Activated effector memory CD4-positive, alpha-beta T cell treated with anti-CD3 and anti-CD28 coated beads, Interleukin-2, amount 50 U/mL, for 16 hours (primary cell): ENCODE data around the gene POTEC.
"Not testable (repeated sequence)": the region's sequence is repeated elsewhere in the genome, so short reads cannot be mapped to it uniquely, and the experiment has no call there.

ENCODE experiments used
- DNase-seq: peaks from one replicate; pipeline ENCODE4 v3.0.0-alpha.2; 2020

The POTEC gene

DNA sequence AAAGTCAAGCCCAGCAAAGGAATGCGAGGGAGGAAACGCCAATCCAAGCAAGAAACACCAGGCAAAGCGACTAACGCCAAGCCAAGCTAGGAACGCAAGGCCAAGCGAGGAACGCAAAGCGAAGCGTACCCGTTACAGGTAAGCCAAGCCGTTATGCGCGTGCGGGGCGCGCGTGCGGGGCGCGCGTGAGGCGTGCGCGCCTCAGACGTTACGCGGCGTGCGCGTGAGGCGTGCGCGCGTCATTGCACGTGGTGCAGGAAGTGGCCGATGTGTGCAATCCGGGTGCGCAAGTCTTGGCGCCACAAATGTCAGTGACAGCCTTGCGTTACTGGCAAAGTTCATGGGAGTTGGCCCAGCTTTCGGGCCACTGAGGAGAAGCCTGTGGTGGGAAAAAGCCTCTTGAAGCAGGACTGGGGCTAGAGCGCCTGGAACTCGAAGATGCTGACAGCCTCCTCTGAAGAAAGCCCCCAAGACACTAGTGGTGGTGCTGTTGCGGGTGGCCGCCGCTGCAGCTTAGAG, at the start of gene POTEC:
Gene POTEC, minus strand, starts transcription at position 155 of the 519 bp plus-strand sequence. CDS start 454 bp downstream, outside the sequence.
- not testable (repeated sequence) for DNase-seq

DNA sequence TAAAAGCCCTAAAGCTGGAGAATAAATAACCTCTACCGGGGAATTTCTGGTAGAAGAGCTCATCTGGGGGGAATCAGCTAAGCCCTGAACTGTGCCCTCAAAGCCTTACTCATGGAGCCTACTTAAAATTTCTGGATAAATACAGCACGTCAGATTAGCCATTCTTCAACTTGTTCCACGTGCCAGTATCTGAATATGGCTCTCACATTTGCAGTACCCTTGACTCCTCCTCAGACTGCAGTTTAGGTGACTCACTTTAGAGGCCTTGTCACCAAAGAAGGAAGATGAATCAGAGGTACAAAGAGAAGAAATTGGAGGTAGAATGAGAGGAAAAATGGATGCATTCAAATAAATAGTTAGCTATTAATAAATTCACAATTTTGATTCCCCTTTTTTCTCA, 34.6 kb upstream of the POTEC start:
- DNase-seq: no peak

DNA sequence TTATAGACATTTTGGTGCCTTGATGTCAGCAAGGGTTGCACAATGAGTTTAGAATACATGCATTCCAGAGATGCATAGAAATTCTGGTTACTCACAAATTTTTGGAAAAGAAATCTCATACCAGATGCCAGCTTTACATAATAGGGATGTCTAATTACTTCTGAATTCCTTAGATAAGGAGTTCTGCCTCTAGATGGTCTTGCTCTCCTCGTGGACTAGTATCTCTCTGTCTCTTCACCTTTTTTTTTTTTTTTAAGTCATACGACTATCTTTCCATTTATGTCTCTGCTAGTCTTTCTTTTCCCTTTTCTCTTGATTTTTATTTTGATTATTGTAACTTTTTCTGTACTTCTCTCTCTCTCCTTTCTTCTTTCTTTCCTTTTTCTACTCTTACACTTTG, 16.1 kb upstream of the POTEC start:
- DNase-seq: not testable (repeated sequence)

DNA sequence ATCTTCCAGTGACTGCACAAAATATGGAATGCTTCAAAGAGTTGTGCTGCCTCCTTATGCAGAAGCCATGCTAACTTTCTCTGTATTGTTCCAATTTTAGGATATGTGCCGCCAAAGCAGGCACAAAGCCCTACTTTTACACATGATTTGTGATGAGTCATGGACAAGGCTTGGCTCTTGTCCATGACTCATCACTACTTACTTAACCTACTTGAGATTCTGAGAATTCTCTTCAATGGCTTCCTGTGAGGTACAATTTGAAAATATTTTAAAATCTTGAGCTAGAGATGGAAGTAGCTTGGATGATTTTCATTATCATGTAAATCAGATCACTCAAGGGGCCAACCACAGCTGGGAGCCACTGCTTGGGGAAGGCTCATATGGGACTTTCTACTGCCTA, 11.7 kb downstream of the POTEC start:
- DNase-seq: not testable (repeated sequence)

DNA sequence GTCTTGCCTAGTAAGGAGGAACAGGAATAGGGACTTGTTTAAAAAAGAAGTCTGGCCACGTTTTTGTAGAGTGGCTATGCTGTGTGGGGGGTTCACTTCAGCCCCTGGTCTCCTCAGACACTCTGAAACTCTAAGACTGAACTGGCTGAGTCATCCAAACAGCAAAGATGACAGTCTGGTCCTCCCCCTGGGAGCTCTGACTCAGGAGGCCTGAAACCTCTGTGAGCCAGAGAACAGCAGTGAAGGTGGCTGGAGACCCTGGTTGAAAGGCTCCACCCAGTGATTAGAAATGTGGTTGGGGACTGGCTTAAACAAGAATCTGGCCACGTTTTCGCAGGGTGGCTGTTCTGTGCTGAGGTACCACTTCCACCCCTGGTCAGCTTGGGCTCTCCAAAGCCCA, 32.7 kb downstream of the POTEC start:
- DNase-seq: not testable (repeated sequence)

DNA sequence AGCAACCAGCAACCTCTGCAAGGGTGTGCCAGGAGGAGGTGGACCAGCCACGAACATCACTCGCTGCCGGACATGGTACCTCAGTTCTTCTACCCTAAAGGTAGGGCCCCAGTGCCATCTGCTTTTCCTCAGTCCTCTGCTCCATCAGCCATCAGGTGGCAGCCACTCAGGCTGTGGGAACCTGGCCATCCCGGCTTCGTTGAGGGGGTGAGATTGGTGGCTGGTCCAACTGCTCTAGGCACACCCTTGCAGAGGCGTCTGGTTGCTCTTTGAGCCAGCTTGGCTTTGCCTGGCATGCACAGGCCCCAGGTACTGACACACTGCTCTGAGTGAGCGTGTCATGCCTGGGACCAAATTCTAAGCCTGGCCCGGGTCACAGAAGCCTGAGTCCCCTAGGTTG, 39.7 kb downstream of the POTEC start:
- not testable (repeated sequence) for DNase-seq

DNA sequence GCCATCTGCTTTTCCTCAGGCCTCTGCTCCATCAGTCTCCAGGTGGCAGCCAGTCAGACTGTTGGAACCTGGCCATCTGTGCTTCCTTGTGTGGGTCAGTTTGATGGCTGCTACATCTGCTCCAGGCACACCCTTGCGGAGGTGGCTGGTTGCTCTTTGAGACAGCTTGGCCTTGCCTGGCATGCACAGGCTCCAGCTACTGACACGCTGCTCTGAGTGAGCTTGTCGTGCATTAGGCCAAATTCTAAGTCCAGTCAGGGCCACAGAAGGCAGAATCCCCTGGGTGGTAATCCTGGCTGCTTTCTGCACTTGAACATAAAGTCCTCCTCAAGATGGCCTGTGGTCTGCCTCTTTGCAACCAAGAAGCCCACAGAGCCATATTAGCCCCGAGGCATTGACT, 41.5 kb downstream of the POTEC start:
- DNase-seq: not testable (repeated sequence)

DNA sequence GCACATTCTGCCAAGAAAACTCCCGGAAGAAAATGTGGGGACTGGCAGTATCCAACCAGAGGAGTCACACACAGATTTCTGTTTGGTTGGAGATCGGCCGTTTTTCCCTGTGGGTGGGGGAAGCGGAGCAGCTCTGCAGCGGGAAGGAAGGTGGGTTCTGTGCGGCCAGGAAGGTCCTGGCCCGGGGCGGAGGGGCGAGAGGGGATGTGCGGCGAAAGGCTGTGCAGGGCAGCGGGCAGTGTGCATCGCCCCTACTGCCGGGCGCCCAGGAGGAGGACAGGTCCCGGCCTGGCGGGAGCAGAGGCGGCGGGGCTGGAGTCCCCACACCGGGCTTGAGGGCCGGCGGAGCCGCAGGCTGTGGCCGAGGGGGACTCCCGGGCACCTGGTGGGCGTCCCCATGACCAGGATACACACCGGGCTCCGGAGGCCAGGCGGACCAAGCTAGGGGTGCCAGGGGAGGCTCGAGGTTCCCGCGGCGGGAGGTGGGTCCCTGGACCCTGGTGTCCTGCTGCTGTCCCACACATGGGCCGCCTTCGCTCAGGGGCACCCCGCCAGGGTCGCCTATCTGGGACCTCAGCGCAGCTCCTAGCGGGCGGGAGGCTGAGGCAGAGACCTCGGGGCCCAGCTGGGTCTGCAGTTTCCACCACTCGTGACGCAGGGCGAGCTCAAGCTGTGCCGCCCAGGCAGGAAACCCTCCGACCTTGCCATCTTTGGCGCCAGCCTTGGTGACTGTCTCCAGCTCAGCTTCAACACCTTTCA, 54.0 kb downstream of the POTEC start:
- not testable (repeated sequence) for DNase-seq

DNA sequence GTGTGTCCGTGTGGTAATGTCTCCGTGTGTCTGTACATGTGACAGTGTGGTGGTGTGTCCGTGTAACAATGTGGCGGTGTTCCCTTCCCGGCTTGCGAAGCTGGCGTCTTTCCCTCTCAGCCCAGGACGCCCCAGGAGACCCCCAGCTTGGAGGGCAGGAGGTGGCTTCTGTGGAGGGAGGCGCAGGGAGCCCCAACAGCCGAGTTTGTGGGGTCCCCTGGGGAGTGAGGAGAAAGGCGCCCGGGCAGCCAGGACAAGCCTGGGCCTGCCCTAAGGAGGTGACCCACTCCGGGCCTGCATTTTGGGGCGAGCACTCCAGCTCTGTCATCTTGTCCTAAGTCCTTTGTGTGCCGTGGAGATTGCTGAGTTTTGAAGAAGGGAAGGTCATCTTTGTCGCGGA, 54.6 kb downstream of the POTEC start:
- not testable (repeated sequence) for DNase-seq

DNA sequence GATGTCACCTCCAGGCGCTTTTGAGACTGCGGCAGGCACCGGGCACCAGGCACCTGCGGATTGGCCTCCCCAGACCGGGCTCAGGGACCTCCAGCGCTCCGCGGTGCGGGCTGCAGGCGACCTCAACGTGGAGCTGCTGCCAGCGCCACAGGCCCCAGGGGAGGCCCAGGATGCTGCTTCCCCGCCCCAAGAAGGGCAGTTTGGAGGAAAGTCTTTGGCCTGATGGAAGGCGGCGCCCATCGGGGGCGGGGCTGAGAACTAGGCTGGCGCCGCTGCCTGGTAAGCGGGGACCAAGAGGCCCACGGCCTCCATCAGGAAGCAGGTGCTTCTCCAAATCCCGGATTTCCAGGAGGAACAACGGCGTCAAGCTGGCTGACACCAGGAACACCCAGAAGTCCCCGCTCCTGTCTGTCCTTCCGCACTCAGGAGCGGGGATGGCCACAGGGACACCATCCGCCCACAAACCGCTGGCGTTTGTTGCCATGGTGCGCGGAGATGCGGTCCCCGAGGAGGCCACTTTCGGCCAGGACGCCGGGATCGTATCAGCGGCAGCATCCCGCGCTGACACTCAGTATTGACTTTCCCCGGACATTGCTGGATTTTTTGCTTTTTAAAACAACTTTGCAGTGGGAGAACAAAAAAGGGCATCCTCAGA, 56.3 kb downstream of the POTEC start:
- not testable (repeated sequence) for DNase-seq

DNA sequence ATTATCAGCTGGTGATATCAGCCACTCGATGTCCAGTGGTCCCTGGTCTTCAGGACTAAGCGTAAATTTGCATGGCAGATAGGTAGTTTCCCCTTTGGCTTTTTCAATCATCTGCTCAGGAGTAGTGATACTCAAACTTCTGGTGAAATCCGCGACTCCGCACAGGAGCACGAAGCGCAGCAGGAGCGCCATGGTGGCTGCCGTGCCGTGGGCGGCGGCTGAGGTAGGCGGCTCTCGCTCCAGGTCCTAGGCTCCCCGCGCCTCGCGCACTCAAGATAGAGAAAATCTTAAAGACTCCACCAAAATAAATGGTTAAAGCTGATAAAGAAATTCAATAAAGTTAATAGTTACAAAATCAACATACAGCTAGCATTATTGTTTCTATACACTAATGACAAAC, 64.3 kb downstream of the POTEC start:
- DNase-seq: not testable (repeated sequence)

DNA sequence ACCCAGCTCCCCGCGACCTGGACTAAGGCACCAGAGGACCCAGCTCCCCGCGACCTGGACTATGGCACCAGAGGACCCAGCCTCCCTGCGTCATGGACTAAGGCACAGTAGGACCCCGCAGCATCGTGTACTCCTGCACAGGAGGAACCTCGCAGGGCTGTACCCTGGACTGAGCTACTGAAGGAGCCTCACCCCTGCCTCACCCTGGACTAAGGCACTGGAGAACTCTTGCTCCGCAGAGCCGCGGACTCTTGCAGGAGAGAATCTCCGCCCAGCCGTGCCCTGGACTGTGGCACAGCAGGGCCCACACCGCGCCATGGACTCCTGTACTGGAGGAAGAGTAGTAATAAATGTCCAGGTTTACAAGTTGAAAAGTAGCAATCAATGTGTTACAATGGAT, 67.9 kb downstream of the POTEC start:
- DNase-seq: not testable (repeated sequence)

DNA sequence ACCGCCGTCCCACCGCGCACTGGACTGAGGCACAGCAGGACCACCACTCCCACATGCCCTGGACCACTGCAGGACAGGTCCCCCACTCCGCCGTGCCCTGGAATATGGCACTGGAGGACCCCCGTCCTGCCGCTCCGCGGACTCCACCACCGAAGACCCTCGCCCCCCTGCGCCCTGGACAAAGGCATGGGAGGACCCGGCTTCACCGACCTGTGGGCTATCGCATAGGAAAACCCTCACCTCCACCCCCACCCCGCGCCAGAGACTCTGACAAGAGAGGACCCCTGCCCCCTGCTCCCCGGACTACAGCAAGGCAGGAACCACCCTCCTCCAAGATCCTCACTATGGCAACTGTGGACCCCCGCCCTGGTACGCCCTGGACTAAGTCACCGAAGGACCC, 68.6 kb downstream of the POTEC start:
- not testable (repeated sequence) for DNase-seq

DNA sequence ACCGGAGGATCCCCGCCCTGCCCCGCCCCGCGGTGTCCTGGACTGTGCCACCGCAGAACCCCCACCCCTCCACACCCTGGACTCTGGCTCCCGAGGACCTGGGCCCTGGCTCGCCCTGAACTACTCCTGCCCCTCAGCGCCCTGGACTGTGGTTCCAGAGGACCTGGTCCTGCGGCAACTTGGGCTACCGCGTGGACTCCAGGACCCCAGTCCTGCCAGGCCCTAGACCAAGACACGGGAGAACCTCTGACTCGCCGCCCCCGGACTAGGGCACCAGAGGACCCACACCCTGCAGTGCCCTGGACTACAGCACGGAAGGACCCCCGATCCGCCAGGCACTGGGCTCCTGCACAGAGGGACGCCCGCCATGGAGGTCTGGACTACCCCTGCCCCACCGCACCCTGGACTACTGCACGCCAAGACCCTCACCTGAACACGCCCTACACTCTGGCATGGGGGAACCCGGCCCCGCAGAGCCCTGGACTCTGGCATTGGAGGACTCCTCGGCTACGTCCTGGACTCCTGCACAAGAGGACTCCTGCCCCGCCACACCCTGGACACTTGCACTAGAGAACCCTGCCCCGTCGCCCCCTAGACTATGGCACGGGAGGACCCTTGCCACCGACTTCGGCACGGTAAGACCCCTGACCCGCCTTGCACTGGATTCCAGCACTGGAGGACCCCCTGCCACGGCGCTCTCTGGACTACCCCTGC, 69.2 kb downstream of the POTEC start:
- DNase-seq: not testable (repeated sequence)

DNA sequence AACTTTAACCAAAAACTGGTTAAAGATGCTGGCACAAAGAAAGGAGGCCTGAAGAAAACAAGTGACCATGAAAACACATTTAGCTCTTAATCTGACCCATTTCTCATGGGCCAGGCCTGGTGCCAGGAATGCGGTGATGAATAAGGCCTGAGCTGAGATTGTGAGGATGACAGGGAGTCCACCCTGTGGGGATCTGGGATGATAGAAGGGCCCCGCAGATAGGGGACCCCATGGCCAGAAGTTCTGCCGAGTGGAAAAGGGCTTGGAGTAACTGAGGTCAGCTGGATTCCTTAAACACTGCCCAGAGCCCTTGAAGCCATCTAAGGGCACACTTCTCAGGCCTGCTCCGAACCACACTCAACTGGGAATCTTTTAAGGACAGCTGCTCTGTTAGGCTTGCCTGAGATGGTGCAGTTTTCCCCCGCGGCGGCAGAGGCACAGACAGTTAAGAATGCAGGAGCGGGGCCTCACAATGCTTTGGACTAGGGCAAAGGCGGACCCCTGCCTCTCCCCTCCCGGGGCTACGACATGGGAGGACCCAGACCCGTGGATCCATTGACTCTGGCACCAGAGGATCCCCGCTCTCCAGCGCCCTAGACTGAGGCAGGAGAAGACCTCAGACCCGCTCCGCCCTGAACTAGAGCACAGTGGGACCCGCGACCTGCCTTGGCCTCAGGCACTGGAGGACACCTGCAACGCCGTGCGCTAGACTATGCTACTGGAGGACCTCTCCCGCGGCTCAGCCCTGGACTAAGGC, 70.0 kb downstream of the POTEC start:
- DNase-seq: not testable (repeated sequence)

DNA sequence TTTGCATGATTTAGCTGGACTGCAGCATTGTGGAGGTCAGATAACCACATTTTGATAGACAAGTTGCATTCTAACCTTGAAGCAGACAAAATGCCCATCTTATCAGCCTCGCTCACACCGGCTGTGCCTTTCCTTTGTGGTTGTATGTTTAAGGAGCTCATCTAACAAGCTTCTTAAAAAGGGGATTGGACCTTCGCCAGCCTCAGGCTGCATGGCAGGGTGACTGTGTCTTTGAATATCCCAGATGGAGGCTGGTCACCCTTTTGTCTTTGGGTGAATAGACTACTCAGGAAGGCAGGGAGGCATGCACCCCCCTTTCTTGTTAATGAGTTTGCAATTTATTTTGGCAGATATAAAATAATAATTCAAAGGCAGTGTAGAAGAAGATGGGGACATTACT, 72.1 kb downstream of the POTEC start:
- DNase-seq: not testable (repeated sequence)

DNA sequence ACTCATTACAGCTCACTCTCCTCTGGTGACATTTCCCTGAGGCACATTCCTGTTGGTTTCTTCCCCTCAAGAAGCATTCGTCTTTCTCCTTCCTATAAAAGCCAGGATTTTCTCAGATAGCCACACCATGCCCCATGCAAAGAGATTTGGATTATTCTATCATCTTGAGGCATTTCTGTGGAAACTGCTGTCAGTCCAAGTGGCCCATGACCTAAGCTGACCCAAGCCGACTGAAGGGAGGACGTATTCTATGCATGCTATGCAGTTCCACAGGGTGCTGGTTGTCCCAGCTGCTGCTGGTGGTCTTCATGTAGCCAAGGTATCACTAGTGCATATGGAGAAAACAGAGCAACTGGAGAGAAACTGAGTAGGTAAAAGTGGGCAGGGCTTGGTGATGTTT, 73.0 kb downstream of the POTEC start:
- DNase-seq: not testable (repeated sequence)

DNA sequence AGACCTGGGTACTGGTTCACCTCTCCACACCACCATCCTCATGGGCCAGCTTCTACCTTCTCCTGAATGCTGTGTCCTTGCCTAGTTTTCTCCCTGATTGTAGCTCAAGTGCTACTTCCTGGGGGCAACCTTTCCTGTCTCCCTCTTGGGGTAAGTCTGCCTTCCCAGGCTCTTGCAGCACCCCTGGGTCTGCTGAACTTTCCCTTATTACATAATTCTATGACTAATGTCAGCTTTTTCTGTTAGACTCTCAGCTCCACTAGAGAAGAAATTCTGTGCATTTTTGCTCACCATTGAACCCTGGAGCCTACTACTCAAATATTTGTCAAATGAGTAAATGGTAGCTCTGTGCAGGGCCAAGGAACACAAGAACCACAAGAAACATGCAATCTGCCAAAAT, 73.4 kb downstream of the POTEC start:
- DNase-seq: not testable (repeated sequence)

DNA sequence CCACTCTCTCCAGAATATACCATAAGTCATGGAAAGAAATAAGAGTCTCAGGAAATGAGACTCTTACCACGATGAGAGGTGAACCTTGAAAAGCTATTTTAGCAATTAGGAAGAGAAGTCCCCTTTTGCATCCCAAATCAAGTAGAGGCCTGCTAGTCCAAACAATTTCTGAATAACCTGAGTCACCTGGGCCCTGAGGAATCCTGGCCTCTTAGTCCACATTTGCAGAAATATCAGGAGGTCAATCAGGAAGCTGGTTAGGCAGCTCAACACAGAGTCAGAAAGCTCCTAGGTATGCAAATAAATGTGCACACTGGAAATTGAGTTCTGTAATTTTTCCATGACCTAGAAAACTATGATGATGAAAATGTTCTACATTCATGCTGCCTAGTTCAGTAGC, 77.4 kb downstream of the POTEC start:
- not testable (repeated sequence) for DNase-seq
